HG03139 (cell line): ENCODE results near the gene PDXK.

Source experiments
- ATAC-seq: cut with Tn5 transposase; IDR thresholded peaks from one replicate; pipeline ENCODE4 v1.9.1; 2021; ENCODE audit not compliant: unreplicated experiment

The PDXK gene

DNA sequence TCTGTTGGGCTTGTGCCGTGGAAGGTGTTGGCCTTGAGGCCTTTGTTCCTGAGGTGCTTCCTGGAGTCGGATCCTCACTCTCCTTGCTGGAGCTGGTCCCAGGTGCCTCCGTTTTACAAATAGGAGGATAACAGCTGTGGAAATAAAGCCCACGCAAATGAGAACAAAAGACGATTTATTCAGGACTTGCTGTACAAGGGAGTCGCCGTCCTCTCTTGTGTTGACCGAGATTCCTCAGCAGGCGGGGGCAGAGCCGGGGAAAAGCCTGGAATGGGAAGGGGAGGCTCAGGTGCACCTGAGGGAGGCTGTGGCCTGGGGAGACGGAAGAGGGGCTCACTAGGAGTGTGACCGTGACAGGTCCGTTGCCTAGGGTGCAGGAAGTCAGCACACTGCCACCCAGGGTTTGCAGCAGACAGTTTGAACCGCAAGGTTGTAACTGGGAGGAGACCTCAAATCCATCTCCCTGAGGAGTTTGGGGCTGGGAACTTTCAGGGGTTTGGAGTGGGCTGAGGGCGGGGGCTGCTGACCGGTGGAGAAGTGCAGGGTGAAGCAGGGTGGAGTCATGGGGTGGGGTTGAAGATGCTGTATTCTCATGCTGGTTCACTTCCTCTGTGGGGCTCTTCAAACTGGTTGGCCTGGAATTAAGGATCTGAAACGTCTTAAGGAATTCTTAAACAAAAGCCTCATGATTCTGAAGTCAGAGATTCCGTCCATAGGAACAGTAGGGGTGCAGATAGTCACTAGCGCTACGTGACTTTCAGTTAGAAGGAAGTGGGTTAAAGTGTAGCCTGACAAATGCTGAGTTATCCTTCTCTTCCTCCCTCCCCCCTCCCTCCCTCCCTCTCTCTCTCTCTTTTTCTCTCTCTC is 59.8 kb downstream of the PDXK start:
- no peak for ATAC-seq

DNA sequence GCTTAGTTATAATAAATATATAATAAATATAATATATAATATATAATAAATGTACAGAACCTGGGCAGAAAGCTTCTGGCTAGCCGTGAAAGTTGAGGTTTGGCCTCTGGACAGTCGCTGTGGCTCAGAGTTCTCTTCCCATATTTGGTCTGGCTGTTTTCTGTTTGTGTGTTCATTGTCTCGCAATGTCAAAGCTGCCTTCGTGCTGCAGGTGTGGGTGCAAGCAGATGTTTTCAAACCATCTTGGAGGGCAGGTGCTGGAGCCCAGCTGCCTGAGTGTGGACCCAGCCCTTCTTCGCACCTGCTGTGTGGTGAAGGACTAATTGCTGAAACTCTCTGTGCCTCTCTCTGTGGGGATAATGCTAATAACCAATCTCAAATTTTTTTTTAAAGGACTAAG is 60.7 kb downstream of the PDXK start:
- ATAC-seq = no peak

DNA sequence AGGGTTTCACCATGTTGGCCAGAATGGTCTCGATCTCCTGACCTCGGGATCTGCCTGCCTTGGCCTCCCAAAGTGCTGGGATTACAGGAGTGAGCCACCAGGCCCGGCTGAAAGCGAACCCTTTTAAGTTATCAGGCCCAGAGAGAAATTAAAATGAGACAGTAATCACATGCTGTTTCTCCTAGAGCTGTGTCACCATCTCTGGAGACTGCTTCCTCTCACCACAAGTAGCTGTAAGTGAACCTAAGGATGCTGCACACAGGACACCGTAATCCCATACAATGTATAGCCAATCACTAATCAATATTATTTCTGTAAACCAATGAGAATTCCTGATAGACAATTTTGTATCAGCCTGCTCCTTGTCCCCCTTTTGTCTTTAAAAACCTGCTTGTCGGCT is 62.9 kb downstream of the PDXK start:
- no peak for ATAC-seq

DNA sequence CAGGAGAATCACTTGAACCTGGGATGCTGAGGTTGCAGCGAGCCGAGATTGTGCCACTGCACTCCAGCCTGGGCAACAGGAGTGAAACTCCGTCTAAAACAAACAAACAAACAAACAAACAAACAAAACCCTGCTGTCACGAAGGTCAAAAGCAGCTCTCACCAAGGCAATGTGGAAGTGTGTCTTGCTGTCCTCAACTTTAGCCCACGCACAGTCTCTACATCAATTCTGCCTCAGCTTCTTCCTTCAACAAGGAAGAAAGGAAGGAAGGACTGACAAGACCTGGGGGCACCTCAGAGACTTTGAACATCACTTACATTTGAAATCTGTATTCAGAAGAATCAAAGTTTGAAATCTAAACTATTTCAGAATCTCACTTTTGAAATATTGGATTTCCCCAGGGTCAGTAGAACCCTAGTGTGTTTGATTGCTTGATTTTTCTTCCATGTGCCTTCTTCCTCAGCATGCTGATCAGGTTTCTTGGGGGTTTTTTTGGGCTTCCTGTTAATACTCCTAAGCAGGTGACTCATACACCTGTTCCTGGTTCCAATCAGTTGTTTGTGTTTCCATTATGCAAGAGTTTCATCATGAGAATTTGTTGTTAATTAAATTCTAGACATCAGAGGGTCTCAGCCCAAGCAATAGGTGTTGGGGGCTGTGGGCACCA is 63.6 kb downstream of the PDXK start:
- no peak for ATAC-seq

DNA sequence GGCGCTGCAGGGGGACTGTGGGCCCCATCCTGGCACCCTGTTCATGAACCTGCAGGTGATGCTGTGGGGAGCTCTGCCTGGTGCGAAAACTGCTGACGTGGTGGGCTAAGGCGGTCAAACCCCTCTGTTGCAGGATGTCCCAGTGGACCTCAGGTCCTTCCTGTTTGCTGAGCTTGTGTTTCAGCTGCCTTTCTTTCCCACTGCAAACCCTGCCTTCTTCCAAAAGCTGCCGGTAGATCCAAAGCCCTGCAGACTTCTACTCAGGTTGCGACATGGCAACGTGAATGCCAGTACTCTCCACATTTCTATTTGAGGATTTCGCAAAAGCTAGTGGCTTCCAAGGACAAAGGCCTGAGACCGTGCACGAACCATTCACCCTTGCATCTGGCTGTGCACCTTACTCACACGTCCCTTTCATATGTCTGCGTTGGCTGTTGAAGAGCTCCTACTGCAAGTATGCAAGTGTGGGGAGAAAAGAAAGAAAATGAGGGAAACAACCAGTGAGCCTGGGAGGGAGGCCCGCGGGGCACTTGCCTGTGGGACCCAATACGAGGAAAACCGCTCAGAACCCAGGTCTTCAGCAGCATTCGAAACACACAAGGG is 64.3 kb downstream of the PDXK start:
- no peak for ATAC-seq

DNA sequence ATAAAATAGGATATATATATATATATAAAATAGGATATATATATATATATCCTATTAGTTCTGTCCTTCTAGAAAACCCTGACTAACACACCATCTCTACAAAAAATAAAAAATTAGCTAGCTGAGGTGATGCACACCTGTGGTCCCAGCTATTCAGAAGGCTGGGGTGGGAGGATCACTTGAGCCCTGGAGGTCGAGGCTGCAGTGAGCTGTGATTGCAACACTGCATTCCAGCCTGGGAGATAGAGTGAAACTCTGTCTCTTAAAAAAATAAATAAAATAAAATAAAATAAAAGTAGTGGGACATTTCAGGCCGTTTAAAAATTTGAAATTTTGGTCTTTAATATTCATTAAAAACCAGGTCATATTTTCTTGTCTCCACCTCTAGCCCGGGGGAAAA is 66.2 kb downstream of the PDXK start:
- no peak for ATAC-seq

DNA sequence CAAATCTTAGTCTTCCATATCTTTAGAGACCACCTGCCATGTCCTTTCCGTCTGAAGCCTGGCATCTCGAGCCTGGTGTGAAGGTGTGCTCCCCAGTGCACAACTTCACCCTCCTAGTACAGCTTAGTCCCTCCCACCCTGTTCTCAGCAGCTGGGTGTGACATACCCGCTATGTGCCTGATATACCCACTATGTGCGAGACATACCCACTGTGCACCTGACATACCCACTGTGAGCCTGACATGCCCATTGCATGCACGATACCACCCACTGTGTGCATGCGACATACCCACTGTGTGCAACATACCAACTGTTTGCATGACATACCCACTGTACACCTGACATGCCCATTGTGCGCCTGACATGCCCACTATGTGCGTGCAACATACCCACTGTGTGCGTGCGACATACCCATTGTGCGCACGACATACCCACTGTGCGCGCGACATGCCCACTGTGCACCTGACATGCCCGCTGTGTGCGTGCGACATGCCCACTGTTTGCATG is 67.4 kb downstream of the PDXK start:
- ATAC-seq = no peak

DNA sequence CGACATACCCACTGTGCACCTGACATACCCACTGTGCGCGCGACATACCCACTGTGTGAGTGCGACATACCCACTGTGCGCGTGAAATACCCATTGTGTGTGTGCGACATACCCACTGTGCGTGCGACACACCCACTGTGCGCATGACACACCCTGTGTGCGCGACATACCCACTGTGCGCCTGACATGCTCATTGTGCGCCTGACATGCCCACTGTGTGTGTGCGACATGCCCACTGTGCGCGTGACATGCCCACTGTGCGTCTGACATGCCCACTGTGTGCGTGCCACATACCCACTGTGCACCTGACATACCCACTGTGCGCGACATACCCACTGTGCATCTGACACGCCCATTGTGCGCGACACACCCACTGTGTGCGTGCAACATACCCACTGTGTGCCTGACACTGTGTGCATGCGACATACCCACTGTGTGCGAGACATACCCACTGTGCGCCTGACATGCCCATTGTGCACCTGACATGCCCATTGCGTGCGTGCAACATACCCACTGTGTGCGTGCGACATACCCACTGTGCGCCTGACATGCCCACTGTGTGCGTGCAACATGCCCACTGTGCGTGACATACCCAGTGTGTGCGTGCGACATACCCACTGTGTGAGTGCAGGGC is 68.0 kb downstream of the PDXK start:
- no peak for ATAC-seq

DNA sequence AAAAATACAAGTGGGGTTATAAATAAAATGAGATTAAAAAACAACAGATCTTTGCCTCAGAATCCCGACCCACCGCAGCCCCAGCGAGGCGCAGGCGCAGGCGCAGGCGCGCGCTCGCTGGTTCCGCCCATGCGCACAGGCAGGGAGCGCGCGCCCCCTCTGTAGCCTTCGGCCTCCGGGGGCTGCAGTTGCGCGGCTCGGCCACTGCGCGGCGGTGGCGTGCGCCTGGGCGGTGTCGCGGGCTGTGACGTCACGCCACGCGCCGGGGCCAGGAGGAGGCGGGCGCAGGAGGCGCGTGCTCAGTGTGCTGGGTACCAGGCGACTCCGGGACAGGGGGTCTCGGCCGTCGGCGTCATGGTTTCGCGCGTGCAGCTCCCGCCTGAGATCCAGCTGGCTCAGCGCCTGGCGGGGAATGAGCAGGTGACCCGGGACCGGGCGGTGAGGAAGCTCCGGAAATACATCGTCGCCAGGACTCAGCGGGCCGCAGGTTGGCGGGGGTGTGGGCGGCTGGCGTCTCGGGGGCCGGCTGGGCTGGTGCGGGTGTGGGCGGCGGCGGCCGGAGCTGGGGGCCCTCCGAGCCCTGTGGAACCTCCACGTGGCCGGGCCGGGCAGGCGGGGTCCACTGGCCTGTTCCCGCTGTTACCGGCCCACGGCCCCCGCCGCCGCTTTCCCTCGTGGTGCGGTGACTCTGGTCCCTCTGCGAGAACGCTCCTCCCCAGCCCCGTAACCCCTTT is 70.5 kb downstream of the PDXK start, which contains the start of gene RRP1:
TSS of gene RRP1 (plus strand) at position 302 of the 734 bp plus-strand sequence. CDS start at position 355, 53 bp downstream.
- peak; percentile 80 for ATAC-seq

DNA sequence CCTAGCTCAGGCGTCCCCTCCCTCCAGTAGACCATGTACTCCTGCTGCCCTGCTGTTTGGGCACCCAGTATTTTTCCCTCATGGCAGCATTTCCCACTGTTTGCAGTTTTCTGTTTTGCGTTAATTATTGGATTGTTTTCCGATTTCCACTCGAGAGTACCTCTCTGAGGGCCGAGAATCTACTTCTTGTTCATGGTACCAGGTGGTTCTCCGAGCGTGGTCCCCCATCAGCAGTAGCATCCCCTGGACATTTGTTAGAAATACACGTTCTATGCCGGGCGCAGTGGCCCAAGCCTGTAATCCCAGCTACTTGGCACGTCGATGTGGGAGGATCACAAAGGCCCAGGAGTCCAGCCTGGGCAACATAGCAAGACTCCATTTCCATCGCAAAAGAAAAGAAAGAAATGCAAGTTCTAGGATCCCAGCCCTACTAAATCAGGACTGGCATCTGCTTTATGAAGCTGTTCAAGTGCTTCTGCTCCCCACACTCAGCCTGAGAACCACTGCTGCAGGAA is 71.1 kb downstream of the PDXK start:
- no peak for ATAC-seq

DNA sequence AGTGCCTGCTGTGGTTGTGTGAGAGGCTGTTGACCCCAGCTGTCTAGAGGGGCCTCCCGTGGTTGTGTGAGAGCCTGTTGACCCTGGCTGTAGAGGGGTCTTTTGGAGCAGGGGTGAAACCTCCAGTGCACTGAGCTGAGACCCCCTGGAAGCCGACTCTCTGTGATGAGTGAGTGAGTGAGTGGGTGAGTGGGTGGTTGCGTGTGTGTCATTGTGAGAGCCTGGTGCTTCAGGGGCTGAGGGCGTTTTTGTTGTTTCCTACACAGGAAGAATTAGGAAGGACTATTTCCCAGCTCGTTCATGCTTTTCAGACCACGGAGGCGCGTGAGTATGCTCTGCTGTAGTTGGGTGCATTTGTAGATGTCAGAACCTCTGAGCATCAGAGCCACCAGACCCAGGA is 73.5 kb downstream of the PDXK start:
- ATAC-seq = no peak

DNA sequence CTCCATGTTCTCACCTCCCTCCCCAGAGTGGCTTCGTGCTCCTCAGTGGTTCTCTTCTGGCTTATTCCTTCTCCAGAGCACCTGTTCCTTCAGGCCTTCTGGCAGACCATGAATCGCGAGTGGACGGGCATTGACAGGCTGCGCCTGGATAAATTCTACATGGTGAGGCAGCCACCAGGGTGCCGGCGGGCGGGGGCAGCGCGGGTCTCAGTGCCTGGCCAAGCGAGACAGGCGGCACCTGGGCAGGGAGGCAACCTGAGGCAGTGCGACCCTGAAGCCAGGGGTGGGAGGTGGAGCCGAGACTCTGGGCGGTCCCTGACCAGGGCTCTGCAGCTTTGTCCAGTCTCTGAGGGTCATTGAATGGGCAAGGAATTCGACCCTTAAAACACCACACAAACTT is 74.3 kb downstream of the PDXK start:
- ATAC-seq = no peak

DNA sequence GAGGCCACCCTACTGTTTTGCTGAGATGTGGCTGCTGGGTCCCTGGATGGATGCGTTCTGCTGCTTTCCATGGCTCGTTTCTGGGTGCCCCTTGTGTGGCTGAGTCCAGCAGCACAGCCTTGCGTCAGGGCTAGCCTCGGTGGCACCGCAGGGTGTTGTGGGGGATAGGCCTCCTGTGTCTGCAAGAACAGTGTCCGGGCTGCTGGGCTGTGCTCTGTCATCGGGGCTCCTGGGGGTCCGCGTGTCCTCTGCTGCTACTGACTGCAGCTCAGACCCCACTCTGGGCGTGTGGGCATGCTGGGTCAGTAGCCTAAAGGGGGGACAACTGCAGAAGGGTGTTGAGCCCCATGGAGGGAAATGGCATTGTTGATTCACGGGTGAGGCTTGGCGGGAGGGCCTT is 75.4 kb downstream of the PDXK start:
- no peak for ATAC-seq

DNA sequence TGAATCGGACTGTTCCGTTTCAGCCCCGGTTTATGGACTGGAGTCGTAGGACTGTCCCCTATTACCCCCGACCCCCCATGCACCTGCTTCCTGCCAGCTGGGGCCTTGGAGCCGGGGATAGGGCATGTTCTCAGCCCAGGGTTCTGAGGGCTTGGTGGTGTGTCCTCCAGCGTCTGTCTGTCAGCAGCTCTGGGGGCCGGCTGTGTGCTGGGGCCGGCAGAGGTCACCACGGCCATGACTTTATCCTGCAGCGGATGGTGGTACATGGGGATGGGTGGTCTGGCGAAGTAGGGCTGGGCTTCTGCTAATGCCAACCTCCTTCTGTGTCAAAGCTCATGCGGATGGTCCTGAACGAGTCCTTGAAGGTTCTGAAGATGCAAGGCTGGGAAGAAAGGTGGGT is 75.9 kb downstream of the PDXK start:
- no peak for ATAC-seq

DNA sequence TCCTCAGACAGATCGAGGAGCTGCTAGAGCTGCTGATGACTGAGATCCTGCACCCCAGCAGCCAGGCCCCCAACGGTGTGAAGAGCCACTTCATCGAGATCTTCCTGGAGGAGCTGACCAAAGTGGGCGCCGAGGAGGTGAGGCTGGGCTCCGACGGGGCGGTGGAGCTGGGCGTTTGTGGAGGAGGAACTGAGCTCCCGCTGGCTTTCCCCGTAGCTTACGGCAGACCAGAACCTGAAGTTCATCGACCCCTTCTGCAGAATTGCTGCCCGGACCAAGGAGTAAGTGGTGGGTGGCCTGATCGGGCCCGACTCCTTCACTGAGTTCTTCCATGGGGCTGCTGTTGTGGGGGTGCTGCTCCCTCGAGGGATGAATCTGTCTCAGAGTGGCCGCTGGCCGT is 78.5 kb downstream of the PDXK start:
- no peak for ATAC-seq

DNA sequence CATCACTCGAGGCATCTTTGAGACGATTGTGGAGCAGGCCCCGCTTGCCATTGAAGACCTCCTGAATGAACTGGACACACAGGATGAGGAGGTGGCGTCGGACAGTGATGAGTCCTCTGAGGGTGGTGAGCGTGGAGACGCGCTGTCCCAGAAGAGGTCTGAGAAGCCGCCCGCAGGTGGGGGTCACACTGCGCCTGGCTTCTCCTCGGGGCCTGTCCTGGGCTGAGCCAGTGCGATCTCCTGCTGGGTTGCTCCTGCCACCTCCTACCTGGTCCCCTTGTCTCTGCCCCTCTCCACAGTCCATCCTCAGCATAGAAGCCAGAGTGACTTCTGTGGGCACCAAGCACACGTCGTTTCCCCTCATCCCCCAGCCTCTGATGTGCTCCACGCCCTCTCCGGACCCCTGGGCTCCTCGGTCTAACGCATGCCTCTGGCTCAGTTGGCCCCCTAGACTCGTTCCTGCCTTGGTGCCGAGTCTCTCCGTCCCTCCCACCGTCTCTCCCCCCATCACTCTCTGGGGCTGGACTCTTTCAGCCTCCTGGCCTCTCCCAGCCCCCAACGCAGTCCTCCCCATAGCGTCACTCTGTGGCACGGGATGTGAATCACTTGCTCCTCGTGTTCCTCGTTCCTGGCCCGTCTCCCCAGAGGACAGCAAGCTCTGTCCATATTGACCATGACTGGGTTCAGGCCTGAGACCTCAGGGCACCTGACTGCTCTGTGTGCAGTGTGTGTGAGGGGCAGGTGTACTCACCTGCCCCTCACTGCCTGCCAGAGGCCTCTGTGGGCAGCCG is 79.2 kb downstream of the PDXK start:
- no peak for ATAC-seq

DNA sequence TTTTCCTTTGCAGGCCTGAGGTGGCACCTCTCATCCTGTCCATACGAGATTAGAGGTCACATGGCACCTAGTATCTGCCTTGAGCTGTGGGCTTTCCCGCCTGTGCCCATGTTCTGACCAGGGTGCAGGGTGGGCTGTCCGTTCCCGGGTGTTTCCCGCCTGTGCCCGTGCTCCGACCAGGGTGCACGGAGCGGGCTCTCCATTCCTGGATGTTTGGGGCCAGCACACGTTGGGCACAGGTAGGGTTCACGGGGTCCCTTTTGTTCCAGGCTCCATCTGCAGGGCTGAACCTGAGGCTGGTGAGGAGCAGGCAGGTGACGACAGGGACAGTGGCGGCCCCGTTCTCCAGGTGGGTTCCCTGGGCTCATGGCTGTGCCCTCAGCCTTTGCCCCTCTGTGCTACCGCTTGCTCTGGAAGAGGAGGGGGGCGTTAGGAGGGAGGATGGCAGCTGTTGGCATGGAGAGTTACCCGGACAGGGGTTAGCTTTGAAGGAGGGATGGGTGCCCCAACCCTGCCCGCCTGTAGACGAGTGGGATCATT is 80.4 kb downstream of the PDXK start:
- no peak for ATAC-seq

DNA sequence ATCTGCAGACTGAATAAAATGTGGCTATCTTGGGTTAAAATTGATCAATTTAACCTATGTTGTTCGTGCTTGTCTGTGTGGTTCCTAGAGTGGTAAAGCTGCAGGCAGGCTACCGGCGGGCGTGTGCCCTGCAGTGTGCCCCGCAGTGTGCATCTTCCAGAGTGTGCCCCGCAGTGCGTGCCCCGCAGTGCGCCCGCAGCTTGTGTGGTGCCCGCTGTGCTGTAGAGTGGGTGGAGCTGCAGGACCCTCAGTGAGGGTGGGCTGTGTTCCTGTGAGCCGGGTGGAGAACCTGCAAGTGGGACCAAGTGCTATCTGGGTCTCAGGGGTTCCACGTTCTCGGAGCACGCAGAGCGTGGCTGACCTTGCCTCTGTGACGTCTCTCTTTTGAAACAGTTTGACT is 81.2 kb downstream of the PDXK start:
- ATAC-seq = no peak

DNA sequence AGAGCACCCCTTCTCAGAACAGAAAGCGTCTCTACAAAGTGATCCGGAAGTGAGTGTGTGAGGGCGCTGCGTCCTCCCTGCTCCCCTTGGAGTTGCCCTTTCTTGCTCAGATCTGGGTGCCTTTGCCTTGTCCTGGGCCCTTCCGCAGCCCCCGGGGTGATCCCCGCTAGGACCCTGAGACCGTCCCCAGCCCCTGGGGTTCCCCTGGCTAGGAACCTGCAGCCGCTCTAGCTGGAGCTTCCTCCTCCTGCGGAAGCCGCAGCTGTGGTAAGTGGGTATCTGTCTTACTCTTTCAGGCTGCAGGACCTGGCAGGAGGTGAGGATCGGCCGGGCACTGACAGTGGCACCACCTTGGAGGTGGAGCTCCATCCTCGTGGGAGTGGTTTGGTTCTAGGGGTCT is 81.6 kb downstream of the PDXK start:
- ATAC-seq = no peak
